Skeletal muscle satellite cell (primary cell): ENCODE results near the gene KCNQ1.

Experiments
- H3K27me3 ChIP-seq: 2 replicates; pipeline ENCODE4 v1.7.0; 2013; ENCODE audit warnings: low read length; ENCODE audit not compliant: control insufficient read depth, insufficient read depth
- H3K36me3 ChIP-seq: 2 replicates; pipeline ENCODE4 v1.7.0; 2013; ENCODE audit warnings: mild to moderate bottlenecking, control low read depth, low read length; ENCODE audit not compliant: insufficient read depth
- H3K4me1 ChIP-seq: 2 replicates; pipeline ENCODE4 v1.7.0; 2013; ENCODE audit warnings: low read length; ENCODE audit not compliant: control insufficient read depth, insufficient read depth
- H3K4me2 ChIP-seq: 2 replicates; pipeline ENCODE4 v1.7.0; 2013; ENCODE audit warnings: mild to moderate bottlenecking, low read length
- H3K4me3 ChIP-seq: 2 replicates; pipeline ENCODE4 v1.7.0; 2013; ENCODE audit warnings: low read length
- H3K9ac ChIP-seq: 2 replicates; pipeline ENCODE4 v1.7.0; 2013; ENCODE audit warnings: mild to moderate bottlenecking, low read depth, low read length, moderate library complexity
- H3K9me3 ChIP-seq: replicated peaks from 2 replicates; pipeline ENCODE4 v1.7.0; 2013; ENCODE audit warnings: mild to moderate bottlenecking, control low read depth, low read length

The KCNQ1 gene

GRCh38 chr11:2413742-2414579 is 30.8 kb upstream of the KCNQ1 start:
- no peaks in the 10 kb centered on the region for H3K36me3 ChIP-seq
- H3K4me3 ChIP-seq, result no peak overlapping the region
- no peak overlapping the region for H3K4me2 ChIP-seq
- H3K4me1 ChIP-seq, result no peaks in the 10 kb centered on the region
- no peaks in the 10 kb centered on the region for H3K9me3 ChIP-seq
- H3K9ac ChIP-seq, result no peak overlapping the region
- peaks cover 26% of the 10 kb centered on the region for H3K27me3 ChIP-seq

GRCh38 chr11:2414616-2415015 is 30.2 kb upstream of the KCNQ1 start:
- Histone ChIP-seq H3K36me3 (no peaks in the 10 kb centered on the region), H3K9ac (no peak overlapping the region), H3K4me3 (no peak overlapping the region), H3K27me3 (peaks cover 20% of the 10 kb centered on the region), H3K4me2 (no peak overlapping the region), H3K4me1 (no peaks in the 10 kb centered on the region), H3K9me3 (no peaks in the 10 kb centered on the region)

GRCh38 chr11:2415171-2415570 is 29.6 kb upstream of the KCNQ1 start:
- Histone ChIP-seq H3K4me2 (no peak overlapping the region), H3K9me3 (no peaks in the 10 kb centered on the region), H3K9ac (no peak overlapping the region), H3K4me1 (no peaks in the 10 kb centered on the region), H3K36me3 (no peaks in the 10 kb centered on the region), H3K4me3 (no peak overlapping the region), H3K27me3 (peaks cover 16% of the 10 kb centered on the region)

GRCh38 chr11:2415601-2416380 is 29.0 kb upstream of the KCNQ1 start:
- H3K4me1 ChIP-seq, result no peaks in the 10 kb centered on the region
- no peak overlapping the region for H3K4me2 ChIP-seq
- H3K36me3 ChIP-seq, result no peaks in the 10 kb centered on the region
- no peak overlapping the region for H3K4me3 ChIP-seq
- H3K9me3 ChIP-seq, result no peaks in the 10 kb centered on the region
- H3K9ac ChIP-seq, result no peak overlapping the region
- H3K27me3 ChIP-seq, result peaks cover 16% of the 10 kb centered on the region

GRCh38 chr11:2416765-2417164 is 28.0 kb upstream of the KCNQ1 start:
- Histone ChIP-seq H3K4me3 (no peak overlapping the region), H3K27me3 (peaks cover 16% of the 10 kb centered on the region), H3K9ac (no peak overlapping the region), H3K9me3 (no peaks in the 10 kb centered on the region), H3K4me2 (no peak overlapping the region), H3K36me3 (no peaks in the 10 kb centered on the region), H3K4me1 (no peaks in the 10 kb centered on the region)

- Histone ChIP-seq H3K9me3 (no peaks in the 10 kb centered on the region), H3K4me1 (no peaks in the 10 kb centered on the region), H3K4me2 (no peak overlapping the region), H3K36me3 (no peaks in the 10 kb centered on the region), H3K27me3 (peaks cover 8% of the 10 kb centered on the region), H3K9ac (no peak overlapping the region), H3K4me3 (no peak overlapping the region)
These were observed 26.7 kb upstream of the KCNQ1 start for GRCh38 chr11:2417856-2418692.

- no peak overlapping the region for H3K4me3 ChIP-seq
- peaks cover 8% of the 10 kb centered on the region for H3K27me3 ChIP-seq
- H3K4me2 ChIP-seq, result no peak overlapping the region
- no peaks in the 10 kb centered on the region for H3K4me1 ChIP-seq
- H3K9me3 ChIP-seq, result no peaks in the 10 kb centered on the region
- no peak overlapping the region for H3K9ac ChIP-seq
- no peaks in the 10 kb centered on the region for H3K36me3 ChIP-seq
These were observed 26.0 kb upstream of the KCNQ1 start for GRCh38 chr11:2418693-2419360.

GRCh38 chr11:2419638-2420501 is 24.9 kb upstream of the KCNQ1 start:
- no peaks in the 10 kb centered on the region for H3K9me3 ChIP-seq
- H3K9ac ChIP-seq, result no peak overlapping the region
- no peak overlapping the region for H3K4me3 ChIP-seq
- H3K4me2 ChIP-seq, result no peak overlapping the region
- H3K4me1 ChIP-seq, result no peaks in the 10 kb centered on the region
- no peaks in the 10 kb centered on the region for H3K36me3 ChIP-seq
- H3K27me3 ChIP-seq, result peaks cover 8% of the 10 kb centered on the region

- peak overlapping the region; percentile 28 for H3K4me2 ChIP-seq
- no peak overlapping the region for H3K4me3 ChIP-seq
- no peaks in the 10 kb centered on the region for H3K9me3 ChIP-seq
- H3K36me3 ChIP-seq, result no peaks in the 10 kb centered on the region
- H3K4me1 ChIP-seq, result no peaks in the 10 kb centered on the region
- H3K9ac ChIP-seq, result no peak overlapping the region
- H3K27me3 ChIP-seq, result peaks cover 5% of the 10 kb centered on the region
These were observed 24.1 kb upstream of the KCNQ1 start for GRCh38 chr11:2420502-2421225.
